Stimulated activated CD4-positive, alpha-beta T cell treated with anti-CD3 and anti-CD28 coated beads, Interleukin-4, amount 100 ng/mL, for 1 hour (primary cell): Measurements from ENCODE around the gene CCDC38.
"Not testable (repeated sequence)": the region's sequence is repeated elsewhere in the genome, so short reads cannot be mapped to it uniquely, and the experiment has no call there.

ENCODE experiments used
- DNase-seq: peaks from one replicate; pipeline ENCODE4 v3.0.0-alpha.2; 2020

The CCDC38 gene

DNA sequence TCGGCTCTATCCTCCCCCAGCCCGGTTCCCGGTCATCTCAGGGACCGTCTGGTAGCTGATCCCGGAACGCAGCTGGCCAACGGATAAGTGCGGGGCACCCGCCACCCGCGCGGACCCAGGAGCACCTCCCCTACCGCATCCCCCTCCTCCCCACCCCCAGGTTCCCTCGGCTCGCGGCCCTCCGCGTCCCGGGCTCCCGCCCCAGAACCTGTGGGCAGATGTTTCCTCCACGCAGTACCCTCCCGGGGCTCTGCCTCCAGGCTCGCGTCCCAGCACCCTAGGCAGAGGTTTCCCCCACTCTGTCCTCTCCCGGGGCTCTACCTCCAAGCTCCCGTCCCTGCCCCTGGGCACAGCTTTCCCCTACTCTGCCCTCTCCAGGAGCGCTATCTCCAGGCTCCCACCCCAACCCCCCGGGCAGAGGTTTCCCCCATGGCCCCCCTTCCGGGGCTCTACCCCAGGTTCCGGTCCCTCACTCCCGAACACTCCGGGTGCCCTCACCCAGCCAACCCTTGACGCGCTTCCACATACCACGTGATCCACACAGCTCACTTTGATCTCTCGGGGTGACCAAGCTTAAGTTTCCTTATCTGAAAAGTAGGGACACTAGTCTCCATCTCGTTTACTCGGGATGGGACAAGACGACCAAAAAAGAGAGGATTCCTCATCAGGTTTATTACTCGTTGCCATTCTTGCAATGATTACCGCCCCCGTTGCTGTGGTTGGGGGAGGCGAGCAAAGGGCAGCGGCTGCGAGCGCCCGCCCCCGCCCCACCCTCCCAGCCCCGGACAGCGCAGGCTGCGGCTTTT lies at the start of gene CCDC38:
TSS of gene CCDC38 (minus strand) at position 91 of the 806 bp plus-strand sequence. CDS start 6,105 bp downstream, outside the sequence.
- DNase-seq, result peak; percentile 80

DNA sequence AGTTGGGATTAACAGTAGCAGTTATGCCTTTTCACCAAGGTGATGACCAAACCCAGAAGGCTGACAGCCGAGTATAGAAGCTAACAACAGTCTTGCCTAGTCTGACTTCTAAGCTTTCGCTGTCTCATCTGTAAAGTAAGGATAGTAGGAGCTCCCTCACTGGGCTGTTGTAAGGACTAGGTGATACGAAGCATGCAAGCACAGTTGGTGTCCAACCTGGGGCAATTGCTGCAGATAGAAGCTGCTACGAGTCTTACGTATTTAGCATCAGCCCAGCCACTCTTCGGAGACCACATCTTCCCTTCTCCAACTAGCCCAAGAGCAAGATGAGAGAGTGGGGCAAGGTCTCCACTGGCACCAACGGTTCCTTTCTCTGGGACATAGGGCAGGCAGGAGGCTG lies 47.7 kb upstream of the CCDC38 start:
- no peak for DNase-seq

DNA sequence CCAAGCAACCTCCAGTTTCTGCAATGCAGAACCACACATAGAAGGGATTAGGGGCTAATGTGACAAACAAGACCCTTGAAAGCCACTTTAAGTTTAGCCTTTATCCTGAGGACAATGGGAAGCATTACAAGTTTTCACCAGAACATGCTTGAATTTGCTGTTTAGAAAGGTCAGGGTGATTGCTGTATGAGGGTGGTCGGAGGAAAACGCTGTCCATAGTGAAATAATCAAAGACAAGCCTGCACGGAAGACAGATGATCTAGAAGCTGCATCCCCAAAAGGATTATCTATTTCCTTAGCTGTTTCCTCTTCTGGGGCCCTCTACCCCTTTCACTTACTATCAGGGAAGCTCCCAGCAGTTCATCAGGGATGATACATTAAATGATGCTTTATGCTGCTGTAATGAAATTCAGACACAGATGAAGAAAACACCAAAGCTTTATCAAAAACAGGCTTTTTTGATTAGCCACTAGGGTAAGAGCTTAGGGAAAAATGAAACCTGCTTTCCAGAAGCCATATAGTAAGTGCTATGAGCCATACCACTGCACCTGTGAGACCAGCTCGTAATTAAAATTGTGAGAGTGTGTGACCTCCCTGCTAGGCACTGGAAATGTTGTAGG lies 47.2 kb upstream of the CCDC38 start:
- no peak for DNase-seq

DNA sequence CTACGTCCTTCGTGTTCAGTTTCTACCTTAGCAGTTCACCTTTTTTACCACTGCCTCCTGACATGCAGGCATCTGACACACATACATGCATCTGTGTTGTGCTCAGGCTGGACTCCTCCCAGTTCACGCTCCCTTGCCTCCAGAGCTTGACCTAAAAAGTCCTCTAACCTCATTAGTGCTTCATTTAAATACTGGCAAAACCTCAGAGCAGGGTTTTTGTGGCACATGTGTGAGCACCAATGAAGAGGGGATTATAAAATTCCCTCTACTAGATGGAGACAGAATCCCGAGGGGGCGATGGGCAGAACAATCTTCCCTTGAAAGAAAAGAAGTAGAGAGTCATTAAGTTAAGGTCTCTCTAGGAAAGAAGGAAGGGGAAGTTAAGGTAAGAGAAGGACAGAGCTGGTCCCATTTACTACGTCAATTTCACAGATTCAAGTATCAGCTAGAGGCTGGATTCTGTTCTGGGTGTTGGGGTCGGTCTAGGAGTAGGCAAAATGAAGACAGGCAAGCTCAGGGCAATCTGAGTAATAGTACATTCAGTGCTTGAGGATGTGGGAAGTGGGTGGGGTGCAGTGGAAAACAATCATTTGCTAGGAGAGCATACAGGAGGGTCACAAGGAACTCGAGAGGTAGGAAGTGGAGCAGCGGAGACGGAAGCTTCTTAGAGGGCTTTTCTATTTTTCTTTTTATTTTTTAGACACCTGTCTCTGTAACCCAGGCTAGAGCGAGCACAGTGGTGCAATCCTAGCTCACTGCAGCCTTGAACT lies 46.3 kb upstream of the CCDC38 start:
- DNase-seq, result no peak

DNA sequence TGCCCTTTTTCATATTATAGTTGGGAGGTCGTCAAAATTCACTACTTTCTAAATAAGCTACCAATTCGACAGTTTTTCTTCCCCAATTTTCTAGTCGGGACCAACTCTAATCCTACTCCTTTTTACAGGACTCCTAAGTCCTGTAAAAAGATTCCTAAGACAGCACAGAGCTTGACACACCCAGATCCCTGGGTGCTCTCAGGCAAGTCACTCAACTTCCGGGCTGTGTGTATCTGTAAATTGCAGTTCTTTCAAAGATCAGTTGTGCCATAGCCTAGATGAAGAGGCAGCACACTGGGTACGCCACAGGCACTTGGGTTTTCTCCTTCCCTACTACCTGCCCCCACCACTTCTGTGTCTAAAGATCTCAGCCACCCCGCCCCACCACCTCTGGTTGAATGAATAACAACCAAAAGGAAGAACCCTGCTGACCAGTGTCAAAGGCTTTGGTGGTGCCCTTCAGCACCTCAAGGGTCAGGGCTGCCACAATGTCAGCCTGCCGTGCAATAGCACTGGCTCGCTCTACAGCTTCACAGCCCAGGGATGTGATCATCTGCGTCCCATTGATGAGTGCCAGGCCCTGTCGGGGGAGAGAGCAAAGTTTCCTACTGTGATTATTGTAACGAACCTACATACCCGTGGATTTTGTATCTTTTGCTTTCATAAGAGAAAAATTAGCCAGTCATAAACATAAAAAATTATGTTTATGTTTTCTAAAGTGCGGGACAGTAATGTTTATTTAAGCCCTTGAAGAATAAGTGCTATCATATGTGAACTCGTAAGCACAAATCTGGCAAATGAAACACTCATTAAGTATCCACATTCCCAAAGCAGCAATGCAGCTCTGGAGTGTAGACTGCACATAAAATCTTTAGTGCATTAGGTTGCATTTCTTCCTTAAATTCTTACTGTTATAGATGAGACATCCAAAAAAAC lies 44.5 kb upstream of the CCDC38 start:
- DNase-seq, result no peak

DNA sequence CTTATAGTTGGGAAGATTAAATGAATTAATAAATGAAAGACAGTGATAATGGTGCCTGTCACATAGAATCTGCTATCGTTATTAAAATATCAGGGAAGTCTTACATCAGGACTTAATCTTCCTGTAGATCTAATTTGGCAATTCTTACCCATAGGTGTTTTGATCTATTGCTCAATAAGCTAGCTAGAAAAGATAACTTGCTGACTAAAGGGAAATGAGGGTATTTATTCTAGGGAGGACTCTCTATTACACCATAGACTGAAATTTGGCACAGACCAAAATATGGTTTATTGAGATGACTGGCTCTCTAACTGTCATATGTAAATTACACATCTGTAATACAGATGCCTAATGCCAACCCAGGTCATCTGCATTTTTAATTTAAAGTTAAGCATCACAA lies 42.3 kb upstream of the CCDC38 start:
- DNase-seq, result no peak

DNA sequence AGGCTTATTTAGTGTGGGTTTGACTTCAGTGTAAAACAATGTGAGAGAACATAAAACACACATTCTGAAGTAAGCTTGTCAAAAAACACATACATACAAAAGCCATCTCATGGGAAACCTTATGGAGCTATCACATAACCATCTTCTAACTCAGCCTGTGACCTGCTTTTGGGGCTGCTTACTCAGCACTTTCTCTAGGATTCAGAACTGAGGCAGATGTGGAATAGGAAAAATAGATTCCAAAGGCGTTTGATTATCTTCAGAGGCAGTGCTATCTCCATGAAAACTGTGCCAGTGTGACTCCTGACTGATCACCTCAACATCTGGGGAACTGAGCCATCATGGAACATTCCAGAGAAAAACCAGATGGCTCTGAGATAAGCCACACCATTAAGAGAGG lies 40.2 kb upstream of the CCDC38 start:
- no peak for DNase-seq

DNA sequence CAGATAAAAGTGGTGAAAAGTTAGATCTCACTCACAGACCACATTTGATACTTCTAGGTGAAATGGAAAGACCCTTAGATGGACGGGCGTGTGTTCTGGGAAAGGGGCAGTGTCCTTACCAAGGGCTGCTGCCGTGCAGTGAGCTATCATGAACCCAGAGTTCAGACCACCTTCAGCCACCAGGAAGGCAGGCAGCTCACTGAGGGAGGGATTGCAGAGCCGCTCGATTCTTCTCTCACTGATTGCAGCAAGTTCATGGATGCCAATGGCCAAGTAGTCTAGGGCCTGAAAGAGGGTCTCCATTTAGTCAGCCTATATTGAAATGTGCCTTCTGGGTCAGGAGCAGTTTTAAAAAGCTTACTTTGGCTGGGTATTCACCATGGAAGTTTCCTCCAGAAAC lies 38.0 kb upstream of the CCDC38 start:
- DNase-seq, result no peak

DNA sequence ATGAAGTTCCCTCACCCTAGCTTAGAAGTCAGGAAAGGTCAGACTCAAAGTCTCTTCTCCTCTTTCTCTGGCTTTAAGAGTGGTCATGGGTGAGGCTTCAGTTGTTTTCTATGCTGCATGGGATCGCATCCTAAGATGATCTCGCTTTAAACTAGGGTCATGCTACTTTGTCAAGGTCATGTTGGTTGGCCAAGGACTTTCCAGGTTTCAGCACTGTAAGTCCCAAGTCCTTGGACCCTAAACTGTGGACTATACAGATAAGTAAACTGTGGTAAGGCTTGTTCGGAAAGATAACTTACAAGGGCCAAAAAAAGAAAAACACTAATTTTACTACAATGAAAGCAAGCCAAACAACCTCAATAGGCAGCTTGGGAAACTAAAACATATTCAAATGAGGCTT lies 36.4 kb upstream of the CCDC38 start:
- no peak for DNase-seq

DNA sequence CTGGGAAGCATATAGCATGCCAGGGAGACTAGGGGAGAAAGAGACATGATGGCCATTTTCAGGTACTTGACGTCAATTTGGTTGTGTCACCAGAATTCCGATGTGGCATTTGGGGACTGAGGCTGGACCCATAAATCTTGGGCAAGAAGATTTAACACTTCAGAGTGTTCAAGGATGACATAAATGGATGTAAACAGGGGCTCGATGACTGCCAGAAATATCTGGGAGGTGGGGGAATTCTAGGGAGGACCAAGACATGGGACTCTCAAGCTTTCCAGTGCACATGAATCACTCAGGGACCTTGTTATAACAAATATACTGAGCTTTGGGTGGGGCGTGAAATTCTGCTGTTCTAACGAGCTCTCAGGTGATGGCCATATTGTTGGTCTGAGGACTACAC lies 35.9 kb upstream of the CCDC38 start:
- DNase-seq, result no peak

DNA sequence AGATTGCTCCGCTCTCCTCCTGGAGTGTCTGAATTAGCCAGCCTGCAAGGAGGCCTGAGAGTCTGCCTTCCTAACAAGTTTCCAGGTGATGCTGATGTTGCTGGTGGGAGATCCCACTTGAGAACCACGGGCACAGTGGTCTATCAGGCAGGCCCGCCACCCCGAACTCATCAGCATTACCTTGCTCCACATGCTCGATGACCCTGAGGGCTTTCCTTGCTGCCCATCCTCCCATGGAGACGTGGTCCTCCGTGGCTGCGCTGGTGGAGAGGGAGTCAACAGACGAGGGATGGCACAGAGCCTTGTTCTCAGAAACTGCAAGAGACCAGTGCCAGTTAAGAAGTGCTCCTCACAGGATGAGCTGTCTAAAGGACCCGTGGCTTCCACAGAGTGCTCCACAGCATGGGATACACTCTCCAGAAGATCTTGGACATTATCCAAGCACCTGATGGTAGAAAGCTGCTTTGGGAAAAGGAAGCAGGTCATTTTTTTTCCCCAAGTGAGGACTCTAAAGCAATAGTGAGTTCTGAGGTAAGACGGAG lies 35.4 kb upstream of the CCDC38 start:
- no peak for DNase-seq

DNA sequence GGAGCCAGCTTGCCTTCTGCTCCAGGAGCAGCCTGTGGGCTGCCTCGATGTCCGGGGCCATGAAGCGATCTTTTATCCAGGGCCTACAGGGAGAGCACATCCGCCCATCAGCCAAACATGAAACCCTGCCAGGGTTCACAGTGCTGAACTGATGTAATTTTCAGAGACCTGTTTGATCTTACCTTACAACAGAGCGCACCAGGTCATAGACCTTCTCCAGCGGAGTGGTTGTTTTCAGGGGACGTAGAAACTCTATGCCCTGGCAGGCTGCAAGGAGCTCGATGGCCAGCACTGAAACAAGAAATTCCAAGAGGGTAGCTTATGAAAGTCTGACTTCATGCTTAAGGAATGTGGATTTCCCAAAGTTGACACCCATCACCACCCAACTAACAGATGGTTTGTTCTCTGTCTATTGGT lies 34.0 kb upstream of the CCDC38 start:
- no peak for DNase-seq

DNA sequence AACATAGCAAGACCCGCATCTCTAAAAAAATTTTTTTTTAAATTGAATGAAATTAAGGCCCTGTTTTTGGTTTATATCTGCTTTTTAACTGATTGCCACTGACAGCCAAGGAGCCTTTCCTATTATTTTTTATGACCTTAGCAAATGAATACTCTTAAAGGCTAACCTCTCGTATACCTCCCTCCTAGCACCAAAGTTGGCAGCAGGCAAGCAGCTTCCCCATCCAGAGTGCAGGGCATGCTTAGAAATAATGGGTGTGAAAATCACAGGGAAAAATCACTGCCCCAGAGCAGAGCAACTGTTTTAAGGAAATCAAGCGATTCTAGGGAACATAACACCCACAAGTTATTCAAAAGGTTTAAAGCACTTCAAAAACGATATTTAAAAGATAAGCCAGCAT lies 33.1 kb upstream of the CCDC38 start:
- DNase-seq, result no peak

DNA sequence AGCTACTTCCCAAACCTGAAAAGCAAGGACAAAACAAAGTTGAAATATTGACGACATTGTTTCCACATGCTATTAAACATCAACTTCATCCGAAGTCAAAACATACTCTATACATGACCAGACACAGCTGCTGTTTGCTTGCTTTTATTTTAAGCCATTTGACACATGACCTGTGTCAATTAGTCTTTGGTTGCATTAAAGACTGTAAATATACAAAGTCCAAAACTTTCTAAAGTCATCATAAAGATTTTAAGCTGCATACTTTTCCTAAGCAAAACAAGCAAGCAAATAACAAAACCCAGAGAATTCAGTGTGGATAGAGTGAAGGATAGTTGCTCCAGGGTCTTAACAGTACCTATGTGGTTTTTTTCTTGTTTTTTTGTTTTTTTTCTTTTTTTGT lies 31.9 kb upstream of the CCDC38 start:
- DNase-seq, result no peak

DNA sequence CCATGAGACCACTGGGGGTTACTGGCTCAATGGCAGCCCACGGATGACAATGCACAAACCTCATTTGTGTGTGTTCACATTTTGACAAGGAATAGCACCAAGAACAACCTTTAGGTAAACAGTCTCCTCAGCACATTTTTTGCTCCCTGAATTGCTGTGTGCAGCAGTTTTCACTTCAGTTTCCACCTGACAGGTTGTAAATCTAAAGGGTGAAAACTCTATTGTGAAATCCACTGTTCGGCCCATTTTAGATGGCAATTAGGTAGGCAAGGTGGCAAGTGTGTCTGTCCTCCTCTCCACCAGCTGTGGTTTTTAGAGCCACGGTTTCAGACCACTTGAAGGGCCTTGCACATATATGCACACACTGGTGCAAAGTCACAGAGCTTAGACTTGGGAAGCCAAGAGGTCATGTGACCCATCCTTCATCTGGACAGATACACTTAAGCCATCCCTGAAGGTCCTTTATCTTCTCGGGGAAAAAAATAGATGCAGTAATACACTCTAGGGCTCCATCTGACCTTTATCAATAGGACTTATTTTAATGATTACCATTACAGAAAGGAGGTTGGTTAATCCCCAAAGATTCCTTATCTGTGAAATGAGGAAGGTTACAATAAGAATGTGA lies 30.5 kb upstream of the CCDC38 start:
- no peak for DNase-seq

DNA sequence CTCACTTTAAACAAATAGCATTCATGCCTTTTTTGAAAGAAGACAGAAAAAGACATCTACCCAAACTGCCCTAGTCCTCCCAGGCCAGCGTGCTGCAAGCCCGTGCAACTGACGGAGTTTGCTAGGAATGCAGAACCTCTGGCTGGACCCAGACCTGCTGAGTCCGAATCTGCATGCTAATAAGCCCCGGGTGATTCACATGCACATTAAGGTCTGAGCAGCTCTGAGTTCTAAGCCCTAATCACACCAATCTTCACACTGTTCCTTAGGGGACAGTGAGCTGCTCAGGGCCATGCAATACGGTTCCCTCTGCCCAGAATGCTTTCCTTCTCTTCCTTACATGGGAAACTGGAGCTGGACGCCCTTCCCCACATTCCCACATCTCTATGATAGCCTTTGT lies 28.5 kb upstream of the CCDC38 start:
- no peak for DNase-seq

DNA sequence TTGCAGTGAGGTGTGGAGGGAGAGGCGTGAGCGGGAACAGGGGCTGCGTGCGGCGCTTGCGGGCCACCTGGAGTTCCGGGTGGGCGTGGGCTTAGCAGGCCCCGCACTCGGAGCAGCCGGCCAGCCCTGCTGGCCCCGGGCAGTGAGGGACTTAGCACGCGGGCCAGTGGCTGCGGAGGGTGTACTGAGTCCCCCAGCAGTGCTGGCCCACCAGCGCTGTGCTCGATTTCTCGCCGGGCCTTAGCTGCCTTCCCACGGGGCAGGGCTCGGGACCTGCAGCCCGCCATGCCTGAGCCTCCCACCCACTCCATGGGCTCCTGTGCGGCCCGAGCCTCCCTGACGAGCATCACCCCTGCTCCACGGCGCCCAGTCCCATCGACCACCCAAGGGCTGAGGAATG lies 26.7 kb upstream of the CCDC38 start:
- not testable (repeated sequence) for DNase-seq

DNA sequence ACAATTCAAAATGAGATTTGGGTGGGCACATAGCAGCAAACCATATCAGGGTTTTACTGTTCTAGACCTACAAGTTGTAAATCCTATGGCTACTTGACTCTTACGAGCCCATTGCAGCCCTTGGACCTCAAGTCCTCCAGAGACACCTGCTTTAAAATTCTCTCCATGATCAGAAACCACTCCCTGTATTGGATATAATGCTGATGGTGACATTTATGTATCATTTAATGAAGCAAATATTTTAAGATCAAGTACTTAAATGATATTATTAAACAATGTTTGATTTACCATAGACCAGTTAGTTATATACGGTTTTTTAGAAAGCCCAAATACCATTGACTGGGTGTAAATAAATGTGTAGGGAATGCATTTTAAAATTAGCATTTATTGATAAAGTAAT lies 24.9 kb upstream of the CCDC38 start:
- DNase-seq, result no peak

DNA sequence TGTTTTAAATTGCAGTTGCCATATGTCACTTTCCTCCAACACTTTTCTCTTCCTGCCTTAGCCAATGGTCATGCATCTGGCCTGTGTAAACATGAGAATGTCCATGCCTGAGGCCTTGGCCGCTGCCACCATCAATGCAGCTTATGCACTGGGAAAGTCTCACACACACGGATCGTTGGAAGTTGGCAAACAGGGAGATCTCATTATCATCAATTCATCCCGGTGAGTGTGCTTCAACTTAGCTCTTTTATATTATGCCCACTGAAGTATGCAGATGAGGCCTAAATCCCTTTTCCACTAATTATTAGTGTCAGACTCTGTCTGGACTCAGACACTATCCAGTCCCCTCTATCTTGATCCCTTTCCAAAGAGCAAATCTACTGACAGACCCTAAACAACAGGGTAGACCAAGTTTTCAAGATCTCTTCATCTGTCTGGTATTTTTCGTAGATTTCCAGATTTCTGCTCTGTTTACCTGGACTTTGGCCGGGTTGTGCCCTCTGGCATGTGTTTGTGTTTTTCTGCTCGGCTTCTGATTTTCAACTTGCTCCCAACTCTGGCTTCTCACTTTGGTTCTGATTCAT lies 24.0 kb upstream of the CCDC38 start:
- no peak for DNase-seq

DNA sequence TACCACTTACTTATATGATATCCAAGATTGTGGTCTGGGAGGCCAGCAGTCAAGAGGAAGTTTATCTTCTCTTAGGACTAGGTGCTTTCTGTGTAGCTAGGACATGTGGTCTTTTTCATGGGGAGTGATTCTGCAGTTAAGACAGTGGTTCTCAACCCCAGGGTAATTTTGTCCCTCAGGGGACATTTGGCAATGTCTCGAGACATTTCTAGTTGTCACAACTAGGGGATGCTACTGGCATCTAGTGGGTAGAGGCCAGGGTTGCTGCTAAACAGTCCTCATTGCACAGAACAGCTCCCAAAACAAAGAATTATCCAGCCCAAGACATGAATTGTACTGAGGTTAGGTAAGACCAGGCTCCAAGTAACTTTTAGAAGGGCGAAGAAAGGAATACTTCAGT lies 20.7 kb upstream of the CCDC38 start:
- no peak for DNase-seq

DNA sequence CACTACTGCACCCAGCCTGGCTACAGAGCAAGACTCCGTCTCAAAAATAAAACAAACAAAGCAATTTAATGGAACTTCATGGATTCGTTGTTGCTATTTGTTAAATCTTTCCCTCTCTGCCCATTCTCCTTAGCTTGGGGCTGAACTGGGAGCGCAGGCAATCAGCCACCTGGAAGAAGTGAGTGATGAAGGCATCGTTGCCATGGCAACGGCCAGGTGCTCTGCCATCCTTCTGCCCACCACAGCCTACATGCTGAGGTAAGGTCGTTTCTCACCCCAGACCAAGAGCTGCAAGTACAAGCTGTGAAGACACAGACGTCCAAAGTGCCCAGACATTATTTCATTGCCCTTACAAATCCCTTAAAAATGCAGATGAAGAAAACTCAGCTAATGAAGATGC lies 19.8 kb upstream of the CCDC38 start:
- no peak for DNase-seq

DNA sequence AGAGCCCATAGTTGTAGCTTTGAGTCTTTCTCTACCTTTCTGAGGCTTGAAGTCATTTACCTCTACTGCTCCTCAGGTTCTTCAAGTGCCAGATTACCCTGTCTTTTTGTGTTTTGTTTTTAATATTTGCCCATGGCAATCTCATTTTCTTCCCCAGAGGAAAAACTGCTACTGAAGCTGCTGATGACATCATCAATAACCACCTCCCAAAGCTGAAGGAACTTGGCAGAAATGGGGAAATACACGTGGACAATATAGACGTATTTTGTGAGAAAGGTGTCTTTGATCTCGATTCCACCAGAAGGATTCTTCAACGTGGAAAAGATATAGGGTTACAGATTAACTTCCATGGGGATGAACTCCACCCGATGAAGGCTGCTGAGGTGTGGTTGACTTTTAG lies 17.8 kb upstream of the CCDC38 start:
- no peak for DNase-seq
